IMR-90 (cell line): Measurements from ENCODE around the gene TMC1. TPM values are rescaled to one million over a fixed set of nuclear protein-coding genes. Genes with fewer than 3 reads are reported as not detected.

Source experiments
- ATAC-seq: fragments of 200-7000 bp; cut with Tn5 transposase; 2 replicates; pipeline ENCODE4 v1.9.1; 2020; ENCODE audit warnings: low read depth, mild to moderate bottlenecking, moderate library complexity
- BruUV-seq: library from RNA; stranded (reverse); fragments of 400-500 nt; replicated peaks from 2 replicates; lab custom pipeline; 2021; lab: Mats Ljungman, UMichigan
- CTCF ChIA-PET: fragments of 300-600 bp; formaldehyde crosslinking; extraction: SDS; loops from one replicate; lab custom pipeline; 2021; ENCODE audit warnings: antibody characterized with exemption; lab: Yijun Ruan, JAX
- POLR2A ChIA-PET: fragments of 300-600 bp; sonication (Branson Sonifier 250); formaldehyde crosslinking; loops from one replicate; lab custom pipeline; 2022; ENCODE audit warnings: antibody characterized with exemption; ENCODE audit not compliant: unreplicated experiment; lab: Charles Lee
- DNase-seq: peaks from one replicate; pipeline ENCODE4 v3.0.0; 2013
- H2AFZ ChIP-seq: replicated peaks from 2 replicates; pipeline ENCODE3; 2013; ENCODE audit warnings: low read length, mild to moderate bottlenecking; ENCODE audit not compliant: poor library complexity
- H2AK5ac ChIP-seq: 2 replicates; pipeline ENCODE4 v1.6.1; 2013; ENCODE audit warnings: low read depth, low read length, inconsistent platforms
- H2AK9ac ChIP-seq: replicated peaks from 2 replicates; pipeline ENCODE3; 2013; ENCODE audit warnings: mild to moderate bottlenecking, low read depth, low read length, moderate library complexity; ENCODE audit not compliant: poor library complexity
- H2BK120ac ChIP-seq: 2 replicates; pipeline ENCODE4 v1.6.1; 2013; ENCODE audit warnings: low read depth, low read length, inconsistent platforms
- H2BK15ac ChIP-seq: 3 replicates; pipeline ENCODE4 v1.6.1; 2013; ENCODE audit warnings: low read depth, low read length, inconsistent platforms
- H2BK20ac ChIP-seq: 2 replicates; pipeline ENCODE4 v1.6.1; 2013; ENCODE audit warnings: low read depth, mild to moderate bottlenecking, inconsistent platforms, low read length, moderate library complexity
- H2BK5ac ChIP-seq: 2 replicates; pipeline ENCODE4 v1.6.1; 2013; ENCODE audit warnings: mild to moderate bottlenecking, low read depth, low read length, inconsistent platforms; ENCODE audit not compliant: poor library complexity, severe bottlenecking
- H3K14ac ChIP-seq: replicated peaks from 2 replicates; pipeline ENCODE4 v1.6.1; 2013; ENCODE audit warnings: low read depth, low read length, inconsistent platforms
- H3K18ac ChIP-seq: 2 replicates; pipeline ENCODE4 v1.6.1; 2013; ENCODE audit warnings: low read depth, low read length, control low read depth
- H3K23ac ChIP-seq: 2 replicates; pipeline ENCODE4 v1.6.1; 2013; ENCODE audit warnings: low read depth, low read length, inconsistent platforms
- H3K27ac ChIP-seq: 2 replicates; pipeline ENCODE4 v1.5.1; 2013; ENCODE audit warnings: mild to moderate bottlenecking, control low read depth, low read length; ENCODE audit not compliant: insufficient read depth
- H3K27me3 ChIP-seq: 2 replicates; pipeline ENCODE4 v1.6.1; 2013; ENCODE audit warnings: low read length; ENCODE audit not compliant: control insufficient read depth, insufficient read depth
- H3K36me3 ChIP-seq: 2 replicates; pipeline ENCODE4 v1.6.1; 2013; ENCODE audit warnings: low read length, mixed read lengths; ENCODE audit not compliant: control insufficient read depth, insufficient read depth
- H3K4ac ChIP-seq: 2 replicates; pipeline ENCODE4 v1.6.1; 2013; ENCODE audit warnings: low read depth, low read length, inconsistent platforms
- H3K4me1 ChIP-seq: 2 replicates; pipeline ENCODE4 v1.6.1; 2013; ENCODE audit warnings: low read length, mixed read lengths; ENCODE audit not compliant: control insufficient read depth, insufficient read depth
- H3K4me2 ChIP-seq: 2 replicates; pipeline ENCODE4 v1.6.1; 2013; ENCODE audit warnings: low read depth, mild to moderate bottlenecking, control low read depth, low read length, moderate library complexity
- H3K4me3 ChIP-seq: 2 replicates; pipeline ENCODE4 v1.5.1; 2013; ENCODE audit warnings: low read depth, mild to moderate bottlenecking, control low read depth, low read length, moderate library complexity; ENCODE audit not compliant: insufficient read depth
- H3K56ac ChIP-seq: 2 replicates; pipeline ENCODE4 v1.6.1; 2013; ENCODE audit warnings: low read length, inconsistent platforms; ENCODE audit not compliant: insufficient read depth; ENCODE audit errors: extremely low read depth
- H3K79me1 ChIP-seq, 2 experiments: 2 replicates each; pipeline ENCODE4 v1.6.1; 2013; ENCODE audit warnings: low read length in 2 of 2, inconsistent platforms in 1 of 2, low read depth in 1 of 2
- H3K9ac ChIP-seq: 2 replicates; pipeline ENCODE4 v1.6.1; 2013; ENCODE audit warnings: low read depth, low read length, control low read depth
- H3K9me1 ChIP-seq: 2 replicates; pipeline ENCODE4 v1.6.1; 2013; ENCODE audit warnings: low read length, inconsistent platforms; ENCODE audit not compliant: insufficient read depth
- H3K9me3 ChIP-seq: 2 replicates; pipeline ENCODE4 v1.6.1; 2013; ENCODE audit warnings: low read length; ENCODE audit not compliant: control insufficient read depth, insufficient read depth
- H4K20me1 ChIP-seq: 2 replicates; pipeline ENCODE4 v1.6.1; 2013; ENCODE audit warnings: low read length, inconsistent platforms; ENCODE audit not compliant: insufficient read depth
- H4K5ac ChIP-seq: 2 replicates; pipeline ENCODE4 v1.6.1; 2013; ENCODE audit warnings: mild to moderate bottlenecking, low read depth, low read length, control low read depth
- H4K8ac ChIP-seq, 2 experiments: 2 replicates each; pipeline ENCODE4 v1.6.1; 2013; ENCODE audit warnings: low read depth in 2 of 2, low read length in 2 of 2, control low read depth in 1 of 2, inconsistent platforms in 1 of 2
- H4K91ac ChIP-seq: 2 replicates; pipeline ENCODE4 v1.6.1; 2013; ENCODE audit warnings: low read depth, low read length, inconsistent platforms; ENCODE audit not compliant: insufficient read depth
- MXI1 ChIP-seq: IDR thresholded peaks from 2 replicates; pipeline ENCODE4 v1.6.1; 2012; ENCODE audit warnings: low read depth, mild to moderate bottlenecking, low read length, moderate library complexity, borderline replicate concordance
- RCOR1 ChIP-seq: IDR thresholded peaks from 2 replicates; pipeline ENCODE4 v1.6.1; 2012; ENCODE audit warnings: mild to moderate bottlenecking, low read length, improper control_type of control experiment; ENCODE audit not compliant: insufficient replicate concordance
- WGBS, 2 experiments: methylation state at CpG; one replicate each; pipeline versions ENCODE4 v1.1.5 to v1.1.7; 2013; ENCODE audit warnings: missing lambda C conversion rate in 2 of 2; ENCODE audit not compliant: insufficient read length in 1 of 2; ENCODE audit errors: extremely low coverage in 2 of 2; 5-methylcytosine and 5-hydroxymethylcytosine counted together
- dilution Hi-C: fragments of 300-500 bp; cut with HindIII; formaldehyde crosslinking; loops from one replicate; pipeline ENCODE4 v1.14.3; 2018; ENCODE audit warnings: low sequenced_read_pairs; ENCODE audit not compliant: unreplicated experiment
- in situ Hi-C: fragments of 300-500 bp; cut with MboI; formaldehyde crosslinking; loops from 3 replicates; pipeline ENCODE4 v1.14.3; 2019; ENCODE audit warnings: low sequenced_read_pairs, inconsistent platforms, mixed read lengths
- intact Hi-C: fragments of 100-400 bp; cut with micrococcal nuclease; formaldehyde crosslinking; loops from 2 replicates; pipeline ENCODE4 v1.10.0; 2022
- polyA plus RNA-seq, 3 experiments: library from polyadenylated mRNA; depleted of rRNA; stranded (reverse); fragments of >200 nt; gene quantifications; 2 replicates each; pipeline ENCODE4 v1.2.3, GENCODE V29; 2012; ENCODE audit warnings: low replicate concordance in 1 of 3
- total RNA-seq: library from RNA; depleted of rRNA; stranded (reverse); fragments of >200 nt; gene quantifications from 2 replicates; pipeline ENCODE4 v1.2.3, GENCODE V29; 2012

TMC1 gene
- total and polyA plus RNA-seq, 2 of the 4 experiments (the other 2 are of a cell fraction), result not detected

DNA sequence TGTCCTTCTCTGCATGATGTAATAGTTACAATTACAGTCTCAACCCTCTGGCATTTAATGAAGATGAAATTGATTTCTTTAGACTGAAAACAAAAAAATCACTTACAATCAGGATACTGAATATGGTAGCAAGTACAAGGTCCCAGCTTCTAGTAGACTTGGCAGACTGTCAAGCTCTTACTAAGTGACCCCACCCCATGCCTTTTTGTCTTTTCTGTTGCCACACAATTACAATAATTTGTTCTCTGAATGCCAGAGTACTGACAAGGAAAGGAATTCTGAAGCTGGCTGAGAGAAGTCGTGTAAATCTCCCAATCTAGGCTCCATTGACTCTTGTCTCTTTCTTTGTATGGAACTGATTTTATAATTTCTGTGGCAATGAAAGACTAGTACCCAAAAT lies 154.2 kb downstream of the TMC1 start:
- Histone ChIP-seq H2BK15ac (no peak overlapping the region), H2BK120ac (no peak overlapping the region), H3K4me2 (no peak overlapping the region), H3K27ac (no peak overlapping the region), H2BK20ac (no peak overlapping the region), H3K4ac (no peak overlapping the region), H3K4me3 (no peak overlapping the region), H4K91ac (no peak overlapping the region), H3K36me3 (no peaks in the 10 kb centered on the region), H2AK9ac (no peak overlapping the region), H3K79me1 (no peaks in the 10 kb centered on the region), H3K56ac (no peak overlapping the region), H3K9ac (no peak overlapping the region), H2AFZ (no peak overlapping the region), H2BK5ac (no peak overlapping the region), H4K20me1 (no peaks in the 10 kb centered on the region), H3K18ac (no peak overlapping the region), H3K23ac (no peak overlapping the region), H4K8ac (no peak overlapping the region), H3K14ac (no peak overlapping the region), H3K9me1 (no peaks in the 10 kb centered on the region), H4K5ac (no peak overlapping the region), H3K4me1 (no peaks in the 10 kb centered on the region), H3K9me3 (no peaks in the 10 kb centered on the region), H2AK5ac (no peak overlapping the region), H3K27me3 (no peaks in the 10 kb centered on the region; the same call in 1 of the 2 replicates)
- POLR2A ChIA-PET, result no interaction called here
- dilution Hi-C loops, result no loop called here
- intact Hi-C loops, result loop anchor here (10.0 kb wide), 1 partner anchor 561 kb away; no protein-coding TSS in a partner anchor
- CTCF ChIA-PET, result no interaction called here
- WGBS, 2 experiments, result no CpG with 5 or more reads among the region's 1 CpG
- DNase-seq, result no peak
- no peak for ATAC-seq
- BruUV-seq, result no TSS peak
- no peak for TF ChIP-seq RCOR1
- TF ChIP-seq MXI1, result no peak
- in situ Hi-C loops, result no loop called here
